Stimulated activated effector memory CD8-positive, alpha-beta T cell treated with anti-CD3 and anti-CD28 coated beads, Interleukin-12 subunit alpha, Interleukin-12 subunit beta, amount 100 ng/mL, for 72 hours (primary cell): ENCODE measurements around the gene MCM7.
A peak's percentile ranks its signal among the peaks of the same experiment; 100 is the strongest.

Experiments used
- ATAC-seq: fragments of 150-1000 bp; cut with Tn5 transposase; 2 replicates; pipeline ENCODE4 v1.10.0; 2021
- DNase-seq, 2 donors: peaks; one replicate each; pipeline ENCODE4 v3.0.0; 2021 to 2022; ENCODE audit warnings: low spot score in 2 of 2
- H3K27ac Mint-ChIP-seq: one replicate; pipeline ENCODE4 v1.8.0; 2022; ENCODE audit warnings: mild to moderate bottlenecking, mixed read lengths
- H3K36me3 Mint-ChIP-seq: one replicate; pipeline ENCODE4 v1.8.0; 2022; ENCODE audit warnings: mild to moderate bottlenecking, mixed read lengths
- H3K4me1 Mint-ChIP-seq: one replicate; pipeline ENCODE4 v1.8.0; 2022; ENCODE audit warnings: mixed read lengths
- H3K4me3 Mint-ChIP-seq: one replicate; pipeline ENCODE4 v1.8.0; 2022; ENCODE audit warnings: mild to moderate bottlenecking, mixed read lengths
- H3K9me3 Mint-ChIP-seq: one replicate; pipeline ENCODE4 v1.8.0; 2022; ENCODE audit warnings: mixed read lengths

Gene MCM7

GRCh38 chr7:100111156-100111555 is 10.0 kb upstream of the MCM7 start:
- peaks cover 76% of the 10 kb centered on the region for H3K36me3 Mint-ChIP-seq
- ATAC-seq: no peak

GRCh38 chr7:100109521-100110163 is 8.4 kb upstream of the MCM7 start:
- no peak overlapping the region for H3K4me3 Mint-ChIP-seq
- no peak for DNase-seq
- no peak for ATAC-seq
- no peaks in the 10 kb centered on the region for H3K4me1 Mint-ChIP-seq
- H3K27ac Mint-ChIP-seq: no peak overlapping the region
- peaks cover 79% of the 10 kb centered on the region for H3K36me3 Mint-ChIP-seq
- H3K9me3 Mint-ChIP-seq: no peaks in the 10 kb centered on the region

More at GRCh38 chr7:100111156-100111555, 10.0 kb upstream of the MCM7 start:
- no peak for DNase-seq
- Mint-ChIP-seq H3K4me1 (no peaks in the 10 kb centered on the region), H3K9me3 (no peaks in the 10 kb centered on the region), H3K27ac (no peak overlapping the region), H3K4me3 (no peak overlapping the region)

GRCh38 chr7:100107890-100108289 is 6.7 kb upstream of the MCM7 start:
- ATAC-seq (no peak), DNase-seq (no peak)
- Mint-ChIP-seq H3K36me3 (peaks cover 77% of the 10 kb centered on the region), H3K4me3 (no peak overlapping the region), H3K4me1 (peaks cover 8% of the 10 kb centered on the region), H3K9me3 (no peaks in the 10 kb centered on the region), H3K27ac (no peak overlapping the region)

- Mint-ChIP-seq H3K4me3 (no peak overlapping the region), H3K4me1 (peaks cover 14% of the 10 kb centered on the region), H3K9me3 (no peaks in the 10 kb centered on the region), H3K36me3 (peaks cover 77% of the 10 kb centered on the region), H3K27ac (peak overlapping the region; percentile 14)
- ATAC-seq (peak; percentile 12), DNase-seq (no peak)
Measured at GRCh38 chr7:100107125-100107737, 6.0 kb upstream of the MCM7 start.

- H3K27ac Mint-ChIP-seq: peak overlapping the region; percentile 14
- H3K4me1 Mint-ChIP-seq: peaks cover 15% of the 10 kb centered on the region
- H3K4me3 Mint-ChIP-seq: no peak overlapping the region
- H3K36me3 Mint-ChIP-seq: peaks cover 74% of the 10 kb centered on the region
- no peaks in the 10 kb centered on the region for H3K9me3 Mint-ChIP-seq
- DNase-seq: no peak
- no peak for ATAC-seq
Measured at GRCh38 chr7:100106633-100107032, 5.4 kb upstream of the MCM7 start.

GRCh38 chr7:100105534-100105933 is 4.3 kb upstream of the MCM7 start:
- no peak for DNase-seq
- Mint-ChIP-seq H3K27ac (no peak overlapping the region), H3K36me3 (peaks cover 74% of the 10 kb centered on the region), H3K4me3 (no peak overlapping the region), H3K4me1 (peaks cover 15% of the 10 kb centered on the region), H3K9me3 (no peaks in the 10 kb centered on the region)
- no peak for ATAC-seq

- no peak for ATAC-seq
- H3K4me3 Mint-ChIP-seq: peak overlapping the region; percentile 90
Measured at GRCh38 chr7:100102950-100103840, 2.0 kb upstream of the MCM7 start.

GRCh38 chr7:100100420-100101015 is 679 bp downstream of the MCM7 start:
- peaks cover 51% of the 10 kb centered on the region for H3K4me1 Mint-ChIP-seq
- peaks cover 84% of the 10 kb centered on the region for H3K36me3 Mint-ChIP-seq

More at GRCh38 chr7:100102950-100103840, 2.0 kb upstream of the MCM7 start:
- Mint-ChIP-seq H3K36me3 (peaks cover 74% of the 10 kb centered on the region), H3K9me3 (no peaks in the 10 kb centered on the region), H3K27ac (peak overlapping the region; percentile 98), H3K4me1 (peaks cover 35% of the 10 kb centered on the region)
- no peak for DNase-seq

GRCh38 chr7:100099452-100099851 is 1.7 kb downstream of the MCM7 start:
- H3K27ac Mint-ChIP-seq: peak overlapping the region; percentile 98
- peaks cover 56% of the 10 kb centered on the region for H3K4me1 Mint-ChIP-seq
- no peaks in the 10 kb centered on the region for H3K9me3 Mint-ChIP-seq
- H3K36me3 Mint-ChIP-seq: peaks cover 90% of the 10 kb centered on the region
- DNase-seq: no peak
- no peak for ATAC-seq
- H3K4me3 Mint-ChIP-seq: peak overlapping the region; percentile 90

More at GRCh38 chr7:100100420-100101015, 679 bp downstream of the MCM7 start:
- DNase-seq (peak; percentile 85 to 92), ATAC-seq (peak; percentile 86)
- peak overlapping the region; percentile 90 for H3K4me3 Mint-ChIP-seq
- H3K27ac Mint-ChIP-seq: peak overlapping the region; percentile 98
- no peaks in the 10 kb centered on the region for H3K9me3 Mint-ChIP-seq

- Mint-ChIP-seq H3K36me3 (peaks cover 92% of the 10 kb centered on the region), H3K27ac (peak overlapping the region; percentile 98), H3K9me3 (no peaks in the 10 kb centered on the region), H3K4me1 (peaks cover 57% of the 10 kb centered on the region), H3K4me3 (peak overlapping the region; percentile 90)
- DNase-seq (no peak), ATAC-seq (no peak)
Measured at GRCh38 chr7:100098913-100099312, 2.3 kb downstream of the MCM7 start.

GRCh38 chr7:100095704-100096103 is 5.5 kb downstream of the MCM7 start:
- Mint-ChIP-seq H3K9me3 (no peaks in the 10 kb centered on the region), H3K36me3 (peaks cover 100% of the 10 kb centered on the region), H3K4me1 (peaks cover 56% of the 10 kb centered on the region), H3K27ac (peak overlapping the region; percentile 80), H3K4me3 (no peak overlapping the region)
- DNase-seq (no peak), ATAC-seq (no peak)

- Mint-ChIP-seq H3K4me1 (peaks cover 61% of the 10 kb centered on the region), H3K27ac (peak overlapping the region; percentile 80), H3K9me3 (no peaks in the 10 kb centered on the region), H3K4me3 (no peak overlapping the region), H3K36me3 (peaks cover 100% of the 10 kb centered on the region)
- ATAC-seq (no peak), DNase-seq (no peak)
Measured at GRCh38 chr7:100095289-100095688, 5.9 kb downstream of the MCM7 start.

GRCh38 chr7:100093925-100094486 is 7.2 kb downstream of the MCM7 start:
- Mint-ChIP-seq H3K9me3 (no peaks in the 10 kb centered on the region), H3K27ac (peak overlapping the region; percentile 67), H3K4me1 (peaks cover 61% of the 10 kb centered on the region), H3K4me3 (no peak overlapping the region), H3K36me3 (peaks cover 100% of the 10 kb centered on the region)
- DNase-seq: no peak
- no peak for ATAC-seq

GRCh38 chr7:100093498-100093897 is 7.7 kb downstream of the MCM7 start:
- ATAC-seq (no peak), DNase-seq (no peak)
- H3K27ac Mint-ChIP-seq: peak overlapping the region; percentile 67
- H3K4me1 Mint-ChIP-seq: peaks cover 56% of the 10 kb centered on the region
- H3K4me3 Mint-ChIP-seq: no peak overlapping the region
- peaks cover 100% of the 10 kb centered on the region for H3K36me3 Mint-ChIP-seq
- no peaks in the 10 kb centered on the region for H3K9me3 Mint-ChIP-seq

GRCh38 chr7:100093054-100093453 is 8.1 kb downstream of the MCM7 start:
- Mint-ChIP-seq H3K36me3 (peaks cover 100% of the 10 kb centered on the region), H3K4me3 (no peak overlapping the region), H3K27ac (peak overlapping the region; percentile 67), H3K9me3 (no peaks in the 10 kb centered on the region), H3K4me1 (peaks cover 51% of the 10 kb centered on the region)
- no peak for DNase-seq
- ATAC-seq: no peak
